Astrocyte (in vitro differentiated cells and primary cell): ENCODE measurements around the gene RNU7-1. TPM values are rescaled to one million over a fixed set of nuclear protein-coding genes. Genes with fewer than 3 reads are reported as not detected.
A peak's percentile ranks its signal among the peaks of the same experiment; 100 is the strongest.

Experiments
- DNase-seq: peaks from one replicate; pipeline ENCODE4 v3.0.0-alpha.2; 2010; ENCODE audit warnings: low read depth
- FAIRE-seq: peaks from 2 replicates; lab custom pipeline; 2011; peaks lifted over from hg19 to GRCh38; lab: Jason Lieb, UNC
- H2AFZ ChIP-seq: 2 replicates; pipeline ENCODE4 v1.6.0; 2012; ENCODE audit warnings: low read depth, low read length, inconsistent platforms
- H3K27ac ChIP-seq: 2 replicates; pipeline ENCODE4 v1.5.1; 2011; ENCODE audit warnings: low read depth, low read length, inconsistent platforms
- H3K27me3 ChIP-seq: 2 replicates; pipeline ENCODE4 v1.6.0; 2011; ENCODE audit warnings: low read length, inconsistent platforms; ENCODE audit not compliant: insufficient read depth
- H3K36me3 ChIP-seq: 2 replicates; pipeline ENCODE4 v1.5.1; 2011; ENCODE audit warnings: low read length, inconsistent platforms; ENCODE audit not compliant: insufficient read depth
- H3K4me1 ChIP-seq: 2 replicates; pipeline ENCODE4 v1.5.1; 2011; ENCODE audit warnings: low read length, inconsistent platforms; ENCODE audit not compliant: insufficient read depth
- H3K4me2 ChIP-seq: 2 replicates; pipeline ENCODE4 v1.6.0; 2012; ENCODE audit warnings: low read length, inconsistent platforms
- H3K4me3 ChIP-seq: 2 replicates; pipeline ENCODE4 v1.5.1; 2011; ENCODE audit warnings: low read depth, mild to moderate bottlenecking, low read length, inconsistent platforms; ENCODE audit not compliant: insufficient read depth
- H3K79me2 ChIP-seq: 2 replicates; pipeline ENCODE4 v1.6.0; 2012; ENCODE audit warnings: mild to moderate bottlenecking, low read length, inconsistent platforms; ENCODE audit not compliant: insufficient read depth
- H3K9ac ChIP-seq: 2 replicates; pipeline ENCODE4 v1.6.0; 2012; ENCODE audit warnings: mild to moderate bottlenecking, low read length, inconsistent platforms
- H3K9me3 ChIP-seq: 2 replicates; pipeline ENCODE4 v1.5.1; 2012; ENCODE audit warnings: low read depth, mild to moderate bottlenecking, low read length, inconsistent platforms; ENCODE audit not compliant: insufficient read depth
- H4K20me1 ChIP-seq: 2 replicates; pipeline ENCODE4 v1.6.0; 2012; ENCODE audit warnings: low read length, inconsistent platforms; ENCODE audit not compliant: insufficient read depth
- H3K27ac Mint-ChIP-seq: one replicate; pipeline ENCODE4 v1.8.0; 2021; ENCODE audit warnings: mild to moderate bottlenecking, mixed read lengths; ENCODE audit not compliant: unreplicated experiment
- H3K27me3 Mint-ChIP-seq: one replicate; pipeline ENCODE4 v1.8.0; 2021; ENCODE audit warnings: low read depth, mixed read lengths; ENCODE audit not compliant: unreplicated experiment
- H3K36me3 Mint-ChIP-seq: one replicate; pipeline ENCODE4 v1.8.0; 2021; ENCODE audit warnings: low read depth, mixed read lengths; ENCODE audit not compliant: unreplicated experiment
- H3K4me1 Mint-ChIP-seq: one replicate; pipeline ENCODE4 v1.8.0; 2021; ENCODE audit warnings: low read depth, mixed read lengths; ENCODE audit not compliant: unreplicated experiment
- H3K4me3 Mint-ChIP-seq: one replicate; pipeline ENCODE4 v1.8.0; 2021; ENCODE audit warnings: mild to moderate bottlenecking, moderate library complexity, mixed read lengths; ENCODE audit not compliant: unreplicated experiment
- H3K9me3 Mint-ChIP-seq: one replicate; pipeline ENCODE4 v1.8.0; 2021; ENCODE audit warnings: mild to moderate bottlenecking, mixed read lengths; ENCODE audit not compliant: unreplicated experiment
- CTCF ChIP-seq: IDR thresholded peaks from 2 replicates; pipeline ENCODE4 v1.5.1; 2011; ENCODE audit warnings: low read depth, mild to moderate bottlenecking, inconsistent platforms, low read length, moderate library complexity; ENCODE audit not compliant: insufficient read depth
- EZH2 ChIP-seq: IDR thresholded peaks from 2 replicates; pipeline ENCODE4 v1.6.1; 2012; ENCODE audit warnings: mild to moderate bottlenecking, low read length, inconsistent platforms; ENCODE audit not compliant: insufficient read depth
- total RNA-seq: library from RNA; stranded (reverse); gene quantifications from 2 replicates; pipeline ENCODE4 v1.2.1, GENCODE V29; 2021

Gene RNU7-1
- total RNA-seq, 1 donor from 2014 or later, result not detected

- Mint-ChIP-seq H3K27me3 (no peaks in the 10 kb centered on the region), H3K4me3 (peak overlapping the region; percentile 100), H3K27ac (peak overlapping the region; percentile 94), H3K36me3 (peaks cover 3% of the 10 kb centered on the region), H3K9me3 (no peaks in the 10 kb centered on the region), H3K4me1 (peaks cover 51% of the 10 kb centered on the region)
- H3K4me1 ChIP-seq, result peaks cover 44% of the 10 kb centered on the region
- peak overlapping the region; percentile 98 for H3K4me2 ChIP-seq
- DNase-seq, result no peak
- TF ChIP-seq CTCF (no peak), EZH2 (no peak)
- FAIRE-seq, result no peak
- H3K27me3 ChIP-seq, result no peaks in the 10 kb centered on the region
- H3K4me3 ChIP-seq, result peak overlapping the region; percentile 85
- peak overlapping the region; percentile 78 for H3K27ac ChIP-seq
- no peaks in the 10 kb centered on the region for H3K36me3 ChIP-seq
- H3K79me2 ChIP-seq, result peaks cover 59% of the 10 kb centered on the region
- H4K20me1 ChIP-seq, result peaks cover 39% of the 10 kb centered on the region
- H3K9me3 ChIP-seq, result no peaks in the 10 kb centered on the region
- H3K9ac ChIP-seq, result peak overlapping the region; percentile 94
- H2AFZ ChIP-seq, result no peak overlapping the region
Measured at GRCh38 chr12:6928022-6928702, 15.5 kb upstream of the RNU7-1 start.

DNA sequence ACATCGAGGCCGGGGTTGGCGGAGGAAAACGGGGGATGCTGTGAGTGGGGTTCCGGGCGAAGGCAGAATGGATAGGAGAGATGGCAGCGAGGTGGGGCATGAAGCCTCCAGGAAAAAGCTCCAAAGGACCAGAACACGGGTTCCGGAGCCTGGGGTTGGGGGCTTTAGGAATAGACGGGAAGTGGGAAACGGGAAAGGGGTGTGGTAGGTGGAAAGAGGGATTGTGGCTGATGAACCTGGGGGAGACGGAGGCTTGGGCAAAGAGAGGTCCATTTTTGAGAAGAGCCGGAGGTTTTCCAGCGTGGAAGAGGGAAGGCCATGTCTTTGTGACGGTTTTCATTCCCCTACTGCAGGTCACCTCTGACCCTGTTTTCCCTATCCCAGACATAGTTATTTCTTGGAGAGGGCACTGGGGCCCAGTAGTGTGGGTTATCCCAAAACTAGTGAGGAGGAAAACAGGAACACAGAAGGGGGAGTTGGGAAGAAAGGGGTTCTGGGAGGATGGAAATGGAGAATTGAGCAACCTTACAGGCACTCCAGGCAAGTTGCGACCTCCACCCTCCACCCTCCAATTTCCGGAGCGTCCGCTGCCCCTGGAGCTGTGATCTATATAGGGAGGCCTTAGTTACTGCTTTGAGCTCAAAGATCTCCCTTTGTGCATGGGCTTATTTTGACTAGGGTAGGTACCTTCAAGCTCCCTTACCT lies 14.8 kb upstream of the RNU7-1 start:
- Mint-ChIP-seq H3K27me3 (no peaks in the 10 kb centered on the region), H3K36me3 (peaks cover 5% of the 10 kb centered on the region), H3K27ac (peak overlapping the region; percentile 94), H3K4me3 (peak overlapping the region; percentile 100), H3K4me1 (peaks cover 58% of the 10 kb centered on the region), H3K9me3 (no peaks in the 10 kb centered on the region)
- Histone ChIP-seq H3K79me2 (peaks cover 65% of the 10 kb centered on the region), H4K20me1 (peaks cover 46% of the 10 kb centered on the region), H3K27me3 (no peaks in the 10 kb centered on the region), H3K36me3 (no peaks in the 10 kb centered on the region), H3K9ac (peak overlapping the region; percentile 94), H3K4me3 (peak overlapping the region; percentile 85), H3K4me1 (peaks cover 51% of the 10 kb centered on the region), H3K9me3 (no peaks in the 10 kb centered on the region), H3K4me2 (peak overlapping the region; percentile 98), H3K27ac (peak overlapping the region; percentile 66), H2AFZ (no peak overlapping the region)
- no peak for DNase-seq
- no peak for FAIRE-seq
- TF ChIP-seq CTCF, result no peak
- no peak for TF ChIP-seq EZH2
